GM18508 (cell line): ENCODE results near the gene TBC1D10B.
"Not testable (repeated sequence)": the region's sequence is repeated elsewhere in the genome, so short reads cannot be mapped to it uniquely, and the experiment has no call there.

Experiments used
- ATAC-seq: cut with Tn5 transposase; IDR thresholded peaks from one replicate; pipeline ENCODE4 v1.9.1; 2021; ENCODE audit warnings: moderate number of reproducible peaks; ENCODE audit not compliant: insufficient read depth, unreplicated experiment

The TBC1D10B gene

GRCh38 chr16:30342751-30343490 is 27.4 kb downstream of the TBC1D10B start:
- ATAC-seq: no peak

- not testable (repeated sequence) for ATAC-seq
Measured at GRCh38 chr16:30341971-30342370, 28.3 kb downstream of the TBC1D10B start.

GRCh38 chr16:30340621-30341020 is 29.7 kb downstream of the TBC1D10B start:
- ATAC-seq: no peak

GRCh38 chr16:30338715-30339114 is 31.6 kb downstream of the TBC1D10B start:
- not testable (repeated sequence) for ATAC-seq

- not testable (repeated sequence) for ATAC-seq
Measured at GRCh38 chr16:30337964-30338357, 32.3 kb downstream of the TBC1D10B start.

- no peak for ATAC-seq
Measured at GRCh38 chr16:30335598-30336474, 34.5 kb downstream of the TBC1D10B start.

GRCh38 chr16:30335028-30335597 is 35.2 kb downstream of the TBC1D10B start:
- ATAC-seq: not testable (repeated sequence)

GRCh38 chr16:30334473-30334989 is 35.8 kb downstream of the TBC1D10B start:
- not testable (repeated sequence) for ATAC-seq

- not testable (repeated sequence) for ATAC-seq
Measured at GRCh38 chr16:30324220-30324619, 46.1 kb downstream of the TBC1D10B start.

GRCh38 chr16:30318647-30319046 is 51.6 kb downstream of the TBC1D10B start:
- not testable (repeated sequence) for ATAC-seq

- not testable (repeated sequence) for ATAC-seq
Measured at GRCh38 chr16:30310937-30311336, 59.4 kb downstream of the TBC1D10B start.

GRCh38 chr16:30309255-30309654 is 61.0 kb downstream of the TBC1D10B start:
- ATAC-seq: not testable (repeated sequence)
